Measurements from ENCODE around the gene BICD2. TPM values are rescaled to one million over a fixed set of nuclear protein-coding genes. Genes with fewer than 3 reads are reported as not detected.

Gene BICD2
- total and polyA plus RNA-seq, 4 donors, result 2.5 to 16.0 (median 11.2) TPM

- Histone ChIP-seq H3K27ac (ENCODE audit: low read depth in 1 of 2, low read length in 2 of 2) (peak overlapping the region; percentile 66 to 70), H3K4me1 (ENCODE audit: control insufficient read depth in 4 of 4, insufficient read depth in 4 of 4, low read length in 3 of 4) (peaks cover 8 to 42% (median 27%) of the 10 kb centered on the region in 4 donors), H3K36me3 (ENCODE audit: control insufficient read depth in 4 of 4, insufficient read depth in 3 of 4, low read depth in 1 of 4, low read length in 3 of 4) (no peaks in the 10 kb centered on the region), H3K4me3 (ENCODE audit: low read depth in 1 of 3, low read length in 3 of 3) (peak overlapping the region; percentile 87 to 99 (median 89)), H3K27me3 (ENCODE audit: control insufficient read depth in 4 of 4, insufficient read depth in 4 of 4, low read length in 3 of 4) (no peaks in the 10 kb centered on the region), H3K9ac (ENCODE audit: low read depth in 1 of 2, low read length in 2 of 2) (peak overlapping the region; percentile 55 to 75), H3K9me3 (ENCODE audit: control insufficient read depth in 4 of 4, low read length in 3 of 4) (no peaks in the 10 kb centered on the region)
- no peak for TF ChIP-seq FOXA1 (IDR thresholded peaks at IDR 0.05)
- TF ChIP-seq, protein P1, sequence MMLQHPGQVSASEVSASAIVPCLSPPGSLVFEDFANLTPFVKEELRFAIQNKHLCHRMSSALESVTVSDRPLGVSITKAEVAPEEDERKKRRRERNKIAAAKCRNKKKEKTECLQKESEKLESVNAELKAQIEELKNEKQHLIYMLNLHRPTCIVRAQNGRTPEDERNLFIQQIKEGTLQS (IDR thresholded peaks at IDR 0.05), result no peak
- 3% methylated on average over 42 of the region's 42 CpGs for WGBS
- peak; percentile 60 for DNase-seq (ENCODE audit: low spot score)
Observed at GRCh38 chr9:92763721-92764380, 782 bp downstream of the BICD2 start.

- DNase-seq (ENCODE audit: low spot score), result no peak
- no peaks in the 10 kb centered on the region for H3K9me3 ChIP-seq (ENCODE audit: control insufficient read depth in 4 of 4, low read length in 3 of 4)
- H3K27ac ChIP-seq (ENCODE audit: low read depth in 1 of 2, low read length in 2 of 2), result no peak overlapping the region
- TF ChIP-seq, protein P1 (IDR thresholded peaks at IDR 0.05), result no peak
- no peak for TF ChIP-seq ZBTB33 (IDR thresholded peaks at IDR 0.05)
- no peaks in the 10 kb centered on the region for H3K27me3 ChIP-seq (ENCODE audit: control insufficient read depth in 4 of 4, insufficient read depth in 4 of 4, low read length in 3 of 4)
- H3K36me3 ChIP-seq (ENCODE audit: control insufficient read depth in 4 of 4, insufficient read depth in 3 of 4, low read depth in 1 of 4, low read length in 3 of 4), result no peaks in the 10 kb centered on the region
- WGBS, result 66% methylated on average over 19 of the region's 19 CpGs
- peak overlapping the region in 1 of 2 donors; percentile 75 for H3K9ac ChIP-seq (ENCODE audit: low read depth in 1 of 2, low read length in 2 of 2)
- H3K4me1 ChIP-seq (ENCODE audit: control insufficient read depth in 4 of 4, insufficient read depth in 4 of 4, low read length in 3 of 4), result peaks cover 8 to 42% (median 27%) of the 10 kb centered on the region in 4 donors
- peak overlapping the region; percentile 87 to 99 (median 89) for H3K4me3 ChIP-seq (ENCODE audit: low read depth in 1 of 3, low read length in 3 of 3)
Observed at GRCh38 chr9:92762781-92763708, 1.6 kb downstream of the BICD2 start.

- no peaks in the 10 kb centered on the region for H3K9me3 ChIP-seq (ENCODE audit: control insufficient read depth in 4 of 4, low read length in 3 of 4)
- no peak overlapping the region for H3K27ac ChIP-seq (ENCODE audit: low read depth in 1 of 2, low read length in 2 of 2)
- peaks cover 8 to 42% (median 27%) of the 10 kb centered on the region in 4 donors for H3K4me1 ChIP-seq (ENCODE audit: control insufficient read depth in 4 of 4, insufficient read depth in 4 of 4, low read length in 3 of 4)
- TF ChIP-seq MAX (IDR thresholded peaks at IDR 0.05) (no peak), HNF4G (IDR thresholded peaks at IDR 0.05) (no peak)
- H3K4me3 ChIP-seq (ENCODE audit: low read depth in 1 of 3, low read length in 3 of 3), result no peak overlapping the region
- H3K9ac ChIP-seq (ENCODE audit: low read depth in 1 of 2, low read length in 2 of 2), result no peak overlapping the region
- H3K27me3 ChIP-seq (ENCODE audit: control insufficient read depth in 4 of 4, insufficient read depth in 4 of 4, low read length in 3 of 4), result no peaks in the 10 kb centered on the region
- H3K36me3 ChIP-seq (ENCODE audit: control insufficient read depth in 4 of 4, insufficient read depth in 3 of 4, low read depth in 1 of 4, low read length in 3 of 4), result no peaks in the 10 kb centered on the region
- 63% methylated on average over 4 of the region's 4 CpGs for WGBS
- DNase-seq (ENCODE audit: low spot score), result no peak
Observed at GRCh38 chr9:92762196-92762595, 2.4 kb downstream of the BICD2 start.

DNA sequence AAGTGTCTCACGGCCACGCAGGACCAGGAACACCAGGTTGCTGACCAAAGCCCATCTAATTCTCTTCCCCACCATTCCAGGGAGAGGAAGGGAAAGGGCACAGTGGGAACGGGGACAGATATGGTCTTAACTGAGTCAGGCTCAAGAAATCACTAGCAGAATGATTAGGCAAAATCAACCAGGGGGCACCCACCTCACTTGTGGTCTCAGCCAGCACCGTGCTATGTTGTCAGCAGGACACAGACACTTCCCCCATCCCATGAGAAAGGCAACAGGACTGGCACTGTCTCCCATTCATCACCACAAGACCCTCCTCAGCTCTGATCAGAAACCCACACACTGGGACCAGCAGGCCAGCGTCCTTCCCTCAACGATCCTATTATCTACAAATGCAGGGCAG is 2.9 kb downstream of the BICD2 start:
- Histone ChIP-seq H3K9ac (ENCODE audit: low read depth in 1 of 2, low read length in 2 of 2) (no peak overlapping the region), H3K4me1 (ENCODE audit: control insufficient read depth in 4 of 4, insufficient read depth in 4 of 4, low read length in 3 of 4) (peaks cover 8 to 42% (median 27%) of the 10 kb centered on the region in 4 donors), H3K27me3 (ENCODE audit: control insufficient read depth in 4 of 4, insufficient read depth in 4 of 4, low read length in 3 of 4) (no peaks in the 10 kb centered on the region), H3K4me3 (ENCODE audit: low read depth in 1 of 3, low read length in 3 of 3) (no peak overlapping the region), H3K27ac (ENCODE audit: low read depth in 1 of 2, low read length in 2 of 2) (no peak overlapping the region), H3K36me3 (ENCODE audit: control insufficient read depth in 4 of 4, insufficient read depth in 3 of 4, low read depth in 1 of 4, low read length in 3 of 4) (no peaks in the 10 kb centered on the region), H3K9me3 (ENCODE audit: control insufficient read depth in 4 of 4, low read length in 3 of 4) (no peaks in the 10 kb centered on the region)
- DNase-seq (ENCODE audit: low spot score), result no peak
- TF ChIP-seq EGR1 (IDR thresholded peaks at IDR 0.05; ENCODE audit: low read depth in 2 of 2), result no peak
- TF ChIP-seq TAF1 (conservative IDR thresholded peaks at IDR 0.05), result no peak
- no peak for TF ChIP-seq ZBTB33 (IDR thresholded peaks at IDR 0.05)
- no peak for TF ChIP-seq CTCF (IDR thresholded peaks at IDR 0.05; ENCODE audit: low read depth, low read length, missing input control)
- no peak for TF ChIP-seq HNF4G (IDR thresholded peaks at IDR 0.05)
- no peak for TF ChIP-seq FOXA2 (IDR thresholded peaks at IDR 0.05)
- no peak for TF ChIP-seq RXRA (IDR thresholded peaks at IDR 0.05)
- TF ChIP-seq HNF4A (conservative IDR thresholded peaks at IDR 0.05), result no peak
- WGBS, result 77% methylated on average over 6 of the region's 6 CpGs
